Measurements from ENCODE around the gene KLC4. TPM values are rescaled to one million over a fixed set of nuclear protein-coding genes. Genes with fewer than 3 reads are reported as not detected.

The KLC4 gene
- total and polyA plus RNA-seq, 9 of the 15 experiments (the other 6 are each of a cell fraction or from before 2014, with no cell fraction given) = 1.7 to 16.2 (median 7.7) TPM

DNA sequence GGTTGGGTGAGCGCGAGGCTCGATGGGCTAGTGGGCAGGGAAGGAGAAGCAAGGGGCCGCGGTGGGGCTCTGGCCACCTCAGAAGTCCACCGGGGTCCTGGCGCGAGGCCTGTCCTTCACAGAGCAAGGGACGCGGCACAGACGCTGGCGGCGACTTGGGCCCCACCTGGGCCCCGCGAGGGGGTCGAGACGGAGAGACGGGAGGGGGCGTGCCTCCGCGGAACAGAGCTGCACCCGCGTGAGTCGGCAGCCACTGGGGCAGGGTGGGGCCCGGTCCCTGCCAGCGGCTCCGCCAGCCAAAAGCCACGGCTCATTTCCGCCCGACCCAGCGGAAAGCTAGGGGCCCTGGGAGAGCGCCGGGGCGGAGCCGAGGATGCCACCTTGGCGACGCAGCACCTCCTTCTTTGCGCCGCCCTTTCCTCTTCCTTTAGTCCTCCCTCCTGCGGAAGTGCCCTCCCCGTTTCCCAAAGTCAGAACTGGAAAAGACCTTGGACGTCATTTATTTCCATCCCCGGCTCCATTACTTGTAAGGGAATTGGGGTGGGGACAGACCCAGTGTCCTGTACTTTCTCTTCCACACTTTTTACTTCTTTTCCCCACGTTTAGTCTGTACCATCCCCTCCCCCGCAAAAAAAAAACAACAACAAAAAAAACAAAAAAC, 5.8 kb upstream of the KLC4 start, which contains the start of gene CUL7 (continued):
- TF ChIP-seq RBM22 (IDR thresholded peaks at IDR 0.05; ENCODE audit: low read depth, low read length, poor library complexity, severe bottlenecking) (peak; percentile 88), ZNF274 (IDR thresholded peaks at IDR 0.05; ENCODE audit: borderline replicate concordance, low read depth, low read length) (no peak), NCOR1 (IDR thresholded peaks at IDR 0.05) (peak; percentile 63; the same call in 1 of the 2 replicates), POLR2AphosphoS5 (IDR thresholded peaks at IDR 0.05; ENCODE audit: control insufficient read depth, insufficient read depth, low read depth, low read length) (peak; percentile 92), ZNF75A (CRISPR knock-in tag; IDR thresholded peaks at IDR 0.05) (peak; percentile 80), EP400 (IDR thresholded peaks at IDR 0.05) (peak; percentile 97), FOXP1 (CRISPR knock-in tag; IDR thresholded peaks at IDR 0.05) (peak; percentile 89), PURB (CRISPR knock-in tag; IDR thresholded peaks at IDR 0.05; ENCODE audit: low read depth) (no peak), CBX5 (IDR thresholded peaks at IDR 0.05; ENCODE audit: borderline replicate concordance, low read depth) (no peak), CTBP1 (IDR thresholded peaks at IDR 0.05; ENCODE audit: borderline replicate concordance) (peak; percentile 84), ZKSCAN1 (IDR thresholded peaks at IDR 0.05; ENCODE audit: low read depth, low read length) (peak; percentile 33; the same call in 1 of the 2 replicates), HDGF (IDR thresholded peaks at IDR 0.05) (no peak), ETS2 (tag; IDR thresholded peaks at IDR 0.05; ENCODE audit: borderline replicate concordance, poor library complexity, severe bottlenecking) (no peak), NFIX (CRISPR knock-in tag; IDR thresholded peaks at IDR 0.05; ENCODE audit: low read depth) (no peak), ETV1 (tag; conservative IDR thresholded peaks at IDR 0.05; ENCODE audit: low read depth) (peak; percentile 94), PPARD (CRISPR knock-in tag; IDR thresholded peaks at IDR 0.05) (no peak)
- TF ChIP-seq, protein P1, sequence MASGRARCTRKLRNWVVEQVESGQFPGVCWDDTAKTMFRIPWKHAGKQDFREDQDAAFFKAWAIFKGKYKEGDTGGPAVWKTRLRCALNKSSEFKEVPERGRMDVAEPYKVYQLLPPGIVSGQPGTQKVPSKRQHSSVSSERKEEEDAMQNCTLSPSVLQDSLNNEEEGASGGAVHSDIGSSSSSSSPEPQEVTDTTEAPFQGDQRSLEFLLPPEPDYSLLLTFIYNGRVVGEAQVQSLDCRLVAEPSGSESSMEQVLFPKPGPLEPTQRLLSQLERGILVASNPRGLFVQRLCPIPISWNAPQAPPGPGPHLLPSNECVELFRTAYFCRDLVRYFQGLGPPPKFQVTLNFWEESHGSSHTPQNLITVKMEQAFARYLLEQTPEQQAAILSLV (tag; IDR thresholded peaks at IDR 0.05) = no peak
- TF ChIP-seq, protein P2, sequence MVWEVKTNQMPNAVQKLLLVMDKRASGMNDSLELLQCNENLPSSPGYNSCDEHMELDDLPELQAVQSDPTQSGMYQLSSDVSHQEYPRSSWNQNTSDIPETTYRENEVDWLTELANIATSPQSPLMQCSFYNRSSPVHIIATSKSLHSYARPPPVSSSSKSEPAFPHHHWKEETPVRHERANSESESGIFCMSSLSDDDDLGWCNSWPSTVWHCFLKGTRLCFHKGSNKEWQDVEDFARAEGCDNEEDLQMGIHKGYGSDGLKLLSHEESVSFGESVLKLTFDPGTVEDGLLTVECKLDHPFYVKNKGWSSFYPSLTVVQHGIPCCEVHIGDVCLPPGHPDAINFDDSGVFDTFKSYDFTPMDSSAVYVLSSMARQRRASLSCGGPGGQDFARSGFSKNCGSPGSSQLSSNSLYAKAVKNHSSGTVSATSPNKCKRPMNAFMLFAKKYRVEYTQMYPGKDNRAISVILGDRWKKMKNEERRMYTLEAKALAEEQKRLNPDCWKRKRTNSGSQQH (CRISPR knock-in tag; IDR thresholded peaks at IDR 0.05) = peak; percentile 93
- TF ChIP-seq, protein P3, sequence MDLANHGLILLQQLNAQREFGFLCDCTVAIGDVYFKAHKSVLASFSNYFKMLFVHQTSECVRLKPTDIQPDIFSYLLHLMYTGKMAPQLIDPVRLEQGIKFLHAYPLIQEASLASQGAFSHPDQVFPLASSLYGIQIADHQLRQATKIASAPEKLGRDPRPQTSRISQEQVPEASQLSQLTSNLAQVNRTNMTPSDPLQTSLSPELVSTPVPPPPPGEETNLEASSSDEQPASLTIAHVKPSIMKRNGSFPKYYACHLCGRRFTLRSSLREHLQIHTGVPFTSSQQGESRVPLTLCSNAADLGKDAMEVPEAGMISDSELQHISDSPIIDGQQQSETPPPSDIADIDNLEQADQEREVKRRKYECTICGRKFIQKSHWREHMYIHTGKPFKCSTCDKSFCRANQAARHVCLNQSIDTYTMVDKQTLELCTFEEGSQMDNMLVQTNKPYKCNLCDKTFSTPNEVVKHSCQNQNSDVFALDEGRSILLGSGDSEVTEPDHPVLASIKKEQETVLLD (IDR thresholded peaks at IDR 0.05) = peak; percentile 34; the same call in 1 of the 2 replicates
- TF ChIP-seq, protein P4, sequence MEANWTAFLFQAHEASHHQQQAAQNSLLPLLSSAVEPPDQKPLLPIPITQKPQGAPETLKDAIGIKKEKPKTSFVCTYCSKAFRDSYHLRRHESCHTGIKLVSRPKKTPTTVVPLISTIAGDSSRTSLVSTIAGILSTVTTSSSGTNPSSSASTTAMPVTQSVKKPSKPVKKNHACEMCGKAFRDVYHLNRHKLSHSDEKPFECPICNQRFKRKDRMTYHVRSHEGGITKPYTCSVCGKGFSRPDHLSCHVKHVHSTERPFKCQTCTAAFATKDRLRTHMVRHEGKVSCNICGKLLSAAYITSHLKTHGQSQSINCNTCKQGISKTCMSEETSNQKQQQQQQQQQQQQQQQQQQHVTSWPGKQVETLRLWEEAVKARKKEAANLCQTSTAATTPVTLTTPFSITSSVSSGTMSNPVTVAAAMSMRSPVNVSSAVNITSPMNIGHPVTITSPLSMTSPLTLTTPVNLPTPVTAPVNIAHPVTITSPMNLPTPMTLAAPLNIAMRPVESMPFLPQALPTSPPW (CRISPR knock-in tag; IDR thresholded peaks at IDR 0.05) = peak; percentile 90
